GM12878 (cell line): ENCODE data around the gene MSL1. TPM values are rescaled to one million over a fixed set of nuclear protein-coding genes. Genes with fewer than 3 reads are reported as not detected.

Source experiments
- ATF7 ChIP-seq: fragments of 450-650 bp; IDR thresholded peaks from 2 replicates; pipeline ENCODE4 v1.6.1; 2016; ENCODE audit warnings: low read depth, mild to moderate bottlenecking
- BMI1 ChIP-seq: fragments of 450-650 bp; IDR thresholded peaks from 2 replicates; pipeline ENCODE4 v1.6.1; 2016; ENCODE audit warnings: mild to moderate bottlenecking, moderate library complexity, borderline replicate concordance
- EED ChIP-seq: sonication (generic); IDR thresholded peaks from 2 replicates; pipeline ENCODE4 v1.6.1; 2016; ENCODE audit warnings: antibody characterized with exemption, low read depth
- EGR1 ChIP-seq, 2 experiments: IDR thresholded peaks; 1 replicate in 1 of 2; 2 replicates in 1 of 2; pipeline ENCODE4 v1.6.1; 2011 to 2012; ENCODE audit warnings: low read depth in 2 of 2, low read length in 2 of 2, borderline replicate concordance in 1 of 2, mild to moderate bottlenecking in 1 of 2, moderate library complexity in 1 of 2
- ELK1 ChIP-seq: IDR thresholded peaks from 2 replicates; pipeline ENCODE4 v1.6.1; 2012; ENCODE audit warnings: low read depth, low read length, improper control_type of control experiment
- FOXK2 ChIP-seq: fragments of 450-650 bp; IDR thresholded peaks from 2 replicates; pipeline ENCODE4 v1.6.1; 2017; ENCODE audit warnings: mild to moderate bottlenecking, moderate library complexity
- FOXM1 ChIP-seq: IDR thresholded peaks from 2 replicates; pipeline ENCODE4 v1.6.1; 2012; ENCODE audit warnings: low read depth, mild to moderate bottlenecking, inconsistent platforms, low read length, moderate library complexity
- HCFC1 ChIP-seq: fragments of 150-350 bp; IDR thresholded peaks from 2 replicates; pipeline ENCODE4 v1.6.1; 2014; ENCODE audit warnings: low read length
- JUNB ChIP-seq: IDR thresholded peaks from 2 replicates; pipeline ENCODE4 v1.6.1; 2016; ENCODE audit warnings: antibody characterized with exemption, mild to moderate bottlenecking
- MXI1 ChIP-seq: fragments of 150-350 bp; IDR thresholded peaks from 2 replicates; pipeline ENCODE4 v1.6.1; 2011; ENCODE audit warnings: low read depth, mild to moderate bottlenecking, inconsistent platforms, low read length, improper control_type of control experiment
- NFXL1 ChIP-seq: fragments of 450-650 bp; IDR thresholded peaks from 2 replicates; pipeline ENCODE4 v1.6.1; 2017; ENCODE audit warnings: antibody characterized with exemption, mild to moderate bottlenecking, borderline replicate concordance
- PAX5 ChIP-seq: IDR thresholded peaks from 2 replicates; pipeline ENCODE4 v1.6.1; 2011; ENCODE audit warnings: low read depth, low read length, borderline replicate concordance
- PAX8 ChIP-seq: fragments of 450-650 bp; IDR thresholded peaks from 2 replicates; pipeline ENCODE4 v1.6.1; 2017; ENCODE audit warnings: mild to moderate bottlenecking, moderate library complexity
- PKNOX1 ChIP-seq: fragments of 450-650 bp; IDR thresholded peaks from 2 replicates; pipeline ENCODE4 v1.6.1; 2016; ENCODE audit warnings: mild to moderate bottlenecking
- POLR2A ChIP-seq: IDR thresholded peaks from 2 replicates; pipeline ENCODE4 v1.6.1; 2011; ENCODE audit warnings: low read depth, mild to moderate bottlenecking, low read length
- RBBP5 ChIP-seq: fragments of 200-600 bp; sonication (generic); conservative IDR thresholded peaks from 2 replicates; pipeline ENCODE4 v1.6.1; 2016
- SIN3A ChIP-seq: IDR thresholded peaks from 2 replicates; pipeline ENCODE4 v1.6.1; 2012; ENCODE audit warnings: low read depth, low read length, improper control_type of control experiment
- SP1 ChIP-seq: IDR thresholded peaks from one replicate; pipeline ENCODE4 v1.6.1; 2011; ENCODE audit warnings: low read depth, low read length
- SPI1 ChIP-seq: IDR thresholded peaks from 2 replicates; pipeline ENCODE4 v1.6.1; 2011; ENCODE audit warnings: low read depth, mild to moderate bottlenecking, low read length, moderate library complexity, borderline replicate concordance; ENCODE audit not compliant: insufficient read depth
- SUPT20H ChIP-seq: IDR thresholded peaks from 2 replicates; pipeline ENCODE4 v1.6.1; 2011; ENCODE audit warnings: low read depth, mild to moderate bottlenecking, low read length, moderate library complexity, borderline replicate concordance; ENCODE audit not compliant: control insufficient read depth
- TAF1 ChIP-seq: IDR thresholded peaks from 2 replicates; pipeline ENCODE4 v1.6.1; 2011; ENCODE audit warnings: mild to moderate bottlenecking, low read depth, low read length, borderline replicate concordance
- TCF7 ChIP-seq: IDR thresholded peaks from 2 replicates; pipeline ENCODE4 v1.6.1; 2014; ENCODE audit warnings: antibody characterized with exemption, borderline replicate concordance
- YBX1 ChIP-seq: fragments of 450-650 bp; IDR thresholded peaks from 2 replicates; pipeline ENCODE4 v1.6.1; 2016; ENCODE audit warnings: antibody characterized with exemption
- ZBED1 ChIP-seq: IDR thresholded peaks from 2 replicates; pipeline ENCODE4 v1.6.1; 2016; ENCODE audit warnings: borderline replicate concordance
- ZBTB11 ChIP-seq: fragments of 450-650 bp; formaldehyde crosslinking; IDR thresholded peaks from 2 replicates; pipeline ENCODE4 v1.5.0; 2022; ENCODE audit warnings: mild to moderate bottlenecking, missing genetic modification characterization
- ZNF384 ChIP-seq: IDR thresholded peaks from 2 replicates; pipeline ENCODE4 v1.6.1; 2012; ENCODE audit warnings: low read depth, mild to moderate bottlenecking, low read length, improper control_type of control experiment, borderline replicate concordance
- ZNF622 ChIP-seq: fragments of 450-650 bp; IDR thresholded peaks from 2 replicates; pipeline ENCODE4 v1.6.1; 2017; ENCODE audit warnings: mild to moderate bottlenecking, inconsistent platforms
- polyA plus RNA-seq, 11 experiments: library from polyadenylated mRNA; depleted of rRNA in 4 of 11; unstranded in 6 of 11; stranded (reverse) in 5 of 11; fragments of >200 nt; fragmentation: Nextera tagmentation in 4 of 11; fragmentation: Illumina TruSeq in 1 of 11; extraction: Ambion mirVana in 4 of 11; extraction: Trizol in 1 of 11; gene quantifications; 1 replicate in 1 of 11; 2 replicates in 10 of 11; pipeline versions ENCODE4 v1.2.1 to v1.2.3, GENCODE V29; 2011 to 2016; ENCODE audit warnings: inconsistent platforms in 2 of 11, missing spikeins in 2 of 11, low read depth in 1 of 11
- total RNA-seq, 4 experiments: library from RNA; depleted of rRNA in 3 of 4; stranded (reverse); fragments of >200 nt in 3 of 4; fragmentation: Illumina TruSeq in 1 of 4; extraction: Trizol in 1 of 4; gene quantifications; 2 replicates each; pipeline versions ENCODE4 v1.2.1 to v1.2.3, GENCODE V29; 2013 to 2021

The MSL1 gene
- total and polyA plus RNA-seq, 10 of the 15 experiments (the other 5 are each of a cell fraction or from before 2014, with no cell fraction given), result 6.1 to 95.2 (median 51.8) TPM

GRCh38 chr17:40113110-40113906 is 8.5 kb upstream of the MSL1 start (continued):
- TF ChIP-seq PAX5 (no peak), ZNF384 (no peak), BMI1 (no peak), PAX8 (no peak), TAF1 (no peak), ATF7 (peak; percentile 38; the same call in 1 of the 2 replicates), EED (no peak), PKNOX1 (no peak), SPI1 (no peak), ZBED1 (no peak), HCFC1 (peak; percentile 49; the same call in 1 of the 2 replicates), JUNB (no peak), ELK1 (no peak), YBX1 (no peak), ZBTB11 (CRISPR knock-in tag) (no peak), SP1 (peak; percentile 42), TCF7 (no peak), SIN3A (peak; percentile 92; the same call in 1 of the 2 replicates), FOXM1 (0 out of 2 replicates have a peak, but pooled peaks have one; percentile 35), ZNF622 (no peak), RBBP5 (no peak), EGR1 (IDR thresholded peaks at IDR 0.05; ENCODE audit: borderline replicate concordance in 1 of 2, low read depth in 2 of 2, low read length in 2 of 2) (peak in 1 of 2 experiments; percentile 61; a peak in 1 of 3 replicates), SUPT20H (no peak), NFXL1 (no peak), FOXK2 (peak; percentile 38), MXI1 (peak; percentile 99), POLR2A (peak; percentile 65)
